ENCODE measurements around the gene NYAP1.
"Not testable (repeated sequence)": the region's sequence is repeated elsewhere in the genome, so short reads cannot be mapped to it uniquely, and the experiment has no call there.

NYAP1 gene

DNA sequence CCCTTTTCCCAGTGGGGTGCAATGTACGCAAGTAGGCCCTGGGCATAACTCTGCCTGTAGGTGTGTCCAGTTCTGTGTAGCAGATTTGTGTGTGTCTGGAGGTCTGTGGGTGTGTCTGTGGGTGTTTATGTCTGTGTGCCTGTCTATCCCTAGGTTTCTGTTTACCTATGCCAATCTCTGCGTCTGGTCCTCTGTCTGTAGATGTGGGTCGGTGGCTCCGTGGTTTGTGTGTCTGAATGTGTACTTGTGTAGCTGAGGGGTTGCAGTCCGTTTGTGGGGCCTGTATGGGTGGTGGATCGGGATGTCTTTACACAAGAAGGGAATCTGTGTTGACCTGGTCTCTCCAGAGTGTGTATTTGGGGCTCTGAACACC lies 932 bp downstream of the NYAP1 start:
- no peak for DNase-seq

DNA sequence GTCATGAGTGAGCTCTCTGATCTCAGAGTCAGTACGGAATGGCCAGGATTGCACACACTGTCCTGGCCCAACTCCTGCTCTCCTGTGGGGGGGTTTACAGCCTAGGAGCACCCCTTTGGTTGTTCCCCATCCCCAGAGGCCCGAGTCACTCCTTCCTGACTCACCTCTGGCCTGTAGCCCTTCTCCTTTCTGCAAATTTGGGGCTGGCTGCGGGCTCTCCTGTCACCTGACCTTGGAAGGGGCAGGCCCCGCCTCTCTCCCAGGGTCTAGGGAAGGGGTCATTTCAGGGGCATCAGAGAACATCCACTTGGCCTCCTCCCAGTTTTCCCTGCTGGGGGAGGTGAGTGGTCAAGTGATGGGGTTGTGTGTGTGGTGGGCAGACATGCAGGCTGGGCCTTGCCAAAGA lies 1.7 kb downstream of the NYAP1 start:
- no peak for DNase-seq

DNA sequence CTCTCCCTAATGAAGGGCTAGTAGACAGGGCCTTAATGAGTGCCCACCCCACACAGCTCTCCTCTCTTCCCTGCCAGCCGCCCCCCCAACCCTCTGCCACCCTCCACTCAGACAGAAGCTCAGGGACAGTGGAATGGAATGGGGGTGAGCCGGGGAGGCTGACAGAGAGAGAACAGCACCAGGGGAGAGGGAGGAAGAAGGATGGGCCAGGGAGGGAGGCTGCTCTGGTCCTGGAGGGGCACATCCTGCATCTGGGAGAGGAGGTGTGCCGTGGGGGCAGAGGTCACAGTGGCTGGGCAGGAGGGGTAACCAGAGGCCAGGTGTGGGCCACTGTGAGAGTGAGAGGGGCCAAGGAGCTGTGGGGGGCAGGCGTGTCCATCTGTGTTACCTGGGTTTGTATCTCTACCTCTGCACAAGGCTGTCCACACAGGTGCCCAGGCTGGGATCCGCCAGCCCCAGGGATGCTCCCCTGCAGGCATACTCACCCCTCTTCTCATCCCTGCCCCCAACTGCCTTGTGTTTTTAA lies 2.4 kb downstream of the NYAP1 start:
- no peak for DNase-seq

DNA sequence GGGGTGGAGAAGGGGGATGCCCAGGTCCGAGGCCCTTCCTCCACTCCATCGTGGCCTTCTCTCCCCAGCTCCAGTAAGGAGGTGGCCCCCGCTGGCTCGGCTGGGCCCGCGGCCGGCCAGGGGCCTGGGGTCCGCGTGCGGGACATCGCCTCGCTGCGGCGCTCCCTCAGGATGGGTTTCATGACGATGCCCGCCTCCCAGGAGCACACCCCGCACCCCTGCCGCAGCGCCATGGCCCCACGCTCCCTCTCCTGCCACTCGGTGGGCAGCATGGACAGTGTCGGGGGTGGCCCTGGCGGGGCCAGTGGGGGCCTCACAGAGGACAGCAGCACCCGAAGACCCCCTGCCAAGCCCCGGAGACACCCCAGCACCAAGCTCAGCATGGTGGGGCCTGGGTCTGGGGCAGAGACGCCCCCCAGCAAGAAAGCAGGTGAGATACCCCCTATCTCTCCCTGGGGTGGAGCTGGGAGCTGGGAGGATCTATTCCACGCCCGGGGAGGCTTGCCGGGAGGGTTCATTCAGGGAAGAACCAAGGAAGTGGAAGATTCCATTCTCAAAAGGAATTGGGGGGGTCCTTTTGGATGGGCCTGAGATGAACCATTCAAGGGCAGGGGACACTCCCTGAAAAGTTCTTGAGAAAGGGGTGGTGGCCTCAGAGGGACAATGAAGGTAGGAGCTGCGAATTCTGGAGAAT lies 3.2 kb downstream of the NYAP1 start:
- no peak for DNase-seq

DNA sequence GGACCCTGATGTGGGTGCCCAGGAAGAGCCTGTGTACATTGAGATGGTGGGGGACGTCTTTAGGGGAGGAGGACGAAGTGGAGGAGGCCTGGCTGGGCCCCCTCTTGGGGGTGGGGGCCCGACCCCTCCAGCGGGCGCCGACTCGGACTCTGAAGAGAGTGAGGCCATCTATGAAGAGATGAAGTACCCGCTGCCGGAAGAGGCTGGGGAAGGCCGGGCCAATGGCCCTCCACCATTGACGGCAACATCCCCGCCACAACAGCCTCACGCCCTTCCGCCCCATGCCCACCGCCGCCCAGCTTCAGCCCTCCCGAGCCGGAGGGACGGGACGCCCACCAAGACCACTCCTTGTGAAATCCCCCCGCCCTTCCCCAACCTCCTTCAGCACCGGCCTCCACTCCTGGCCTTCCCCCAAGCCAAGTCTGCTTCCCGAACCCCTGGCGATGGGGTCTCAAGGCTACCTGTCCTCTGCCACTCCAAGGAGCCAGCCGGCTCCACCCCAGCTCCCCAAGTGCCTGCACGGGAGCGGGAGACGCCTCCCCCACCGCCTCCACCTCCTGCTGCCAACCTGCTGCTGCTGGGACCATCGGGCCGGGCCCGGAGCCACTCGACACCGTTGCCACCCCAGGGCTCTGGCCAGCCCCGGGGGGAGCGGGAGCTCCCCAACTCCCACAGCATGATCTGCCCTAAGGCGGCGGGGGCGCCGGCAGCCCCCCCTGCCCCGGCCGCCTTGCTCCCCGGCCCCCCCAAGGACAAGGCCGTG lies 4.8 kb downstream of the NYAP1 start:
- no peak for DNase-seq

DNA sequence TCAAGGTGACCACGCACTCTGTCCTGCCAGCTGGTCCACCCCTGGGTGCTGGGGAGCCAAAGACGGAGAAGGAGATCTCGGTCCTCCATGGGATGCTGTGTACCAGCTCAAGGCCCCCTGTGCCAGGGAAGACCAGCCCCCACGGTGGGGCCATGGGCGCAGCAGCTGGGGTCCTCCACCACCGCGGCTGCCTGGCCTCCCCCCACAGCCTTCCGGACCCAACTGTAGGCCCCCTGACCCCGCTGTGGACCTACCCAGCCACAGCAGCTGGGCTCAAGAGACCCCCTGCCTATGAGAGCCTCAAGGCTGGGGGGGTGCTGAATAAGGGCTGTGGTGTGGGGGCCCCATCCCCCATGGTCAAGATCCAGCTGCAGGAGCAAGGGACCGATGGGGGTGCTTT lies 5.4 kb downstream of the NYAP1 start:
- DNase-seq, result no peak

DNA sequence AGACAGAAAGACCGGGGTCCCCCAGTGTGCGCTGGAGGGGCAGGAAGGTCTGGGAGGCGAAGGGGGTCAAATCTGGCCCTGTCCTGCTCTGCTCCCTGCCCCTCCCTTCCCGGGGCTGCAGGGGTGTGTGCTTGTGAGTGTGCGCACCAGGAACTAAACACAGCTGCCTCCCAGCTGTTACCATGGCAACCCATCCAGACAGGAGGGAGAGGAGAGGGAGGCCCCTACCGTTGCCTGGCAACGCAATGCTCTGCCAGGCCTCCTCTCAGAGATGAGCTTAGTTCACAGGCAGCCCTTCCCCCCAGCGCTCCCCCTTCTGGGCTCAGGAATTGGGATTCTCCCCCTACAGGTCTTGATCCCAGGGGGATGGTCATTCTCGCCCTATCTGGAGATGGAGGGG lies 6.1 kb downstream of the NYAP1 start:
- peak; percentile 90 for DNase-seq

DNA sequence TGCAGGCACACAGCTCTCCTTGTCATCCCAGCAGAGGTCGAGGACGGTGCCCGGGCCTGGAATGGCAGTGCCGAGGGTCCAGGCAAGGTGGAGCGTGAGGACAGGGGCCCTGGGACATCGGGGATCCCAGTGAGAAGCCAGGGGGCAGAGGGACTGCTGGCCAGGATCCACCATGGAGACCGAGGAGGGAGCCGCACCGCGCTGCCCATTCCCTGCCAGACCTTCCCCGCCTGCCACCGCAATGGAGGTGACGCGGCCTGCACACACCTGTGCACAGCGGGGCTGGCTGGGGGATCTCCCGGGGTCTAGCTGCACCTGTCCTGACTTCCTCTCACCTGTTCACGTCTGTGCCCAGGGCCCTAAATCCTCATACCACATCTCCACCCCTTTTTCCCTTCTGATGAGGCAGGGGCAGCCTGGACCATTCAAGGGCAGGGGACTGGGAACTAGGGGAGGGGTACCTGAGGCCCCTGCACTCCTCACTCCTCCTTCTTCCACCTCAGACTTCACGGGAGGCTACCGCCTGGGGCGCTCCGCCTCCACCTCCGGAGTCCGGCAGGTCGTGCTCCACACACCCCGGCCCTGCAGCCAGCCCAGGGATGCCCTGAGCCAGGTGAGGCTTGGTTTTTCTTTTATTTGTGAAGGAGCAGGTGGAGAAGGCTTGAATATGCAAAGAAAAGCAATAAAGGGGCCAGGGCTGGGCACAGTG lies 6.9 kb downstream of the NYAP1 start:
- DNase-seq, result no peak

DNA sequence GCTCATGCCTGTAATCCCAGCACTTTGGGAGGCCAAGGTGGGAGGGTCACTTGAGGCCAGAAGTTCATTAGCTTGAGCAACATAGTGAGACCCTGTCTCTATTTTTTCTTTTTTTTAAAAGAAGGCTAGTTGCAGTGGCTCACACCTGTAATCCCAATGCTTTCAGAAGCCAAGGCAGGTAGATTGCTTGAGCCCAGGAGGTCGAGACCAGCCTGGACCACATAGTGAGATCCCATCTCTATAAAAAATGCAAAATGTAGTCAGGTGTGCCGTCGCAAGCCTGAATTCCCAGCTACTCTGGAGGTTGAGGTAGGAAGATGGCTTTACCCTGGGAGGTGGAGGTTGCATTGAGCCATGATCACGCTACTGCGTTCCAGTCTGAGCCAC lies 7.5 kb downstream of the NYAP1 start:
- no peak for DNase-seq

DNA sequence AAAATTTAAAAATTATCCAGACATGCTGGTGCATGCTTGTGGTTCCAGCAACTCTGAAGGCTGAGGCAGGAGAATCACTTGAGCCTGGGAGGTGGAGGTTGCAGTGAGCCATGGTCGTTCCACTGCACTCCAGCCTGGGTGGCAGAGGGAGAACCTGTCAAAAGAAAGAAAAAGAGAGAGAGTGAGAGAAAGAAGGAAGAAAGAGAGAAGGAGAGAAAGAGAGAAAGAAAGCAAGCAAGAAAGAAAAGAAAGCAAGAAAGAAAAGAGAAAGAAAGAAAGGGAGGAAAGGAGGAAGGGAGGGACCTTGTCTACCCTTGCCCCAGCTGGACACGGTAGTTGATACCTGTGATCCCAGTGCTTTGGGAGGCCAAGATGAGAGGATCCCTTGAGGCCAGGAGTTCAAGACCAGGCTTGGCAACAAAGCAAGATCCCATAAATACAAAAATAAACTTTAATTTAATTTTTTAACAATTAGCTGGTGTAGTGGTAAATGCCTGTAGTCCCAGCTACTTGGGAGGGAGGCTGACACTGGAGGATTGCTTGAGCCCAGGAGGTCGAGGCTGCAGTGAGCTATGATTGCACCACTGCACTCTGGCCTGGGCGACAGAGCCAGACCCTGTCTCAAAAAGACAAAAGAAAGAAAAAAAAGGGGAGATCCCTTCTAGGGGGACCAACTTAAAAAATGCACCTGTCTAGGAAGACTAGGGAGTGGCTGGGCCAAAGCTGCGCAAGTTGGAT lies 9.2 kb downstream of the NYAP1 start:
- DNase-seq, result no peak

DNA sequence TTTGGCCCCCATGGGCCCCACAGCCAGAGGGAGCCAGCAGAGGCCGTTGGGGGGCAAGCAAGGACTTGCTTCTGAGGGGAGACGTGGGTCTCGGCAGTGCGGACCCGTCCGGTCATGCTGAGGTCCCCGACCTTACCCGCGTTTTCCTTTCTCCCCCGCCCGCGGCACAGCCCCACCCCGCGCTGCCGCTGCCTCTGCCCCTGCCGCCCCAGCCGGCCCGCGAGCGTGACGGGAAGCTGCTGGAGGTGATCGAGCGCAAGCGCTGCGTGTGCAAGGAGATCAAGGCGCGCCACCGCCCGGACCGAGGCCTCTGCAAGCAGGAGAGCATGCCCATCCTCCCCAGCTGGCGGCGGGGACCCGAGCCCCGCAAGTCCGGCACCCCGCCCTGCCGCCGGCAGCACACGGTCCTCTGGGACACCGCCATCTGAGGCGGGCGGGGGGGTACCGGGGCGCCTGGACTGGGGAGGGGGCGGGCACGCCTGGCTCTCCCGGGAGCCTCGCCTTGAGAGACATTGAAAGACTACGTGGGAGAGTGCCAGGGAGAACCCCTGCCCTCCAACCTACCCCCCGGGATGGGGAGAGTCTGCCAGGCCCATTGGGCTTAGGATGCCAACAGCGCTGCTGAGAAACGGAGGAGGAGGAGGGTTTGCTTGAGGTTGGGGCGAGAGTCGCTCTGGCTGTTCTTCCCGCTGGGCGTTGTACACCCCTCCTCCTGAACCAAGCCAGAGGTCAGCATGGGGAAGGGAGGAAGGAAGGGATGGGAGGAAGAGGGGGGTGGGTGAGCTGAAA lies 9.9 kb downstream of the NYAP1 start:
- no peak for DNase-seq

DNA sequence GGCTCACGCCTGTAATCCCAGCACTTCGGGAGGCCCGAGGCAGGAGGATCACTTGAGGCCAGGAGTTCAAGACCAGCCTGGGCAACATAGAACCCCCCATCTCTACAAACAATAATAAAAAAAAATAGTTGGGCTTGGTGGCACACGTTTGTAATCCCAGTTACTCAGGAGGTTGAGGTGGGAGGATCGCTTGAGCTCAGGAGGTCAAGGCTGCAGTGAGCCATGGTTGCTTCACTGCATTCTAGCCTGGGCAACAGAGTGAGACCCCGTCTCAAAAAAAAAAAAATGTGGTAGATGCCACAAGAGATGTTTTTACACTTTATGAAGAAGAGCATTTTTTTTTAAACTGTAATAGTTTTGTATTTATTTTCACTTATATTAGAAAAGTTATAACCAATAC lies 12.8 kb downstream of the NYAP1 start:
- DNase-seq, result no peak

DNA sequence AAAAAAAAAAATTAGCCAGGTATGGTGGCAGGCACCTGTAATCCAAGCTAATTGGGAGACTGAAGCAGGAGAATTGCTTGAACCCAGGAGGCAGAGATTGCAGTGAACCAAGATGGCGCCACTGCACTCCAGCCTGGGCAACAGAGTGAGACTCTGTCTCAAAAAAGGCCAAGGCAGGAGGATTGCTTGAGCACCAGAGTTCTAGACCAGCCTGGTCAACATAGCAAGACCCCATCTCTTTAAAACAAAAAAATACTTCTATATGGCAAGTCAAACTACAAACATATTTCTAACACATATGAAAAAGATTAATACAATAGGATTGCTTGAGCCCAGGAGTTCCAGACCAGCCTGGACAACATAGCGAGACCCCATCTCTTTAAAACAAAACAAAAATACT lies 17.0 kb downstream of the NYAP1 start:
- DNase-seq, result not testable (repeated sequence)

DNA sequence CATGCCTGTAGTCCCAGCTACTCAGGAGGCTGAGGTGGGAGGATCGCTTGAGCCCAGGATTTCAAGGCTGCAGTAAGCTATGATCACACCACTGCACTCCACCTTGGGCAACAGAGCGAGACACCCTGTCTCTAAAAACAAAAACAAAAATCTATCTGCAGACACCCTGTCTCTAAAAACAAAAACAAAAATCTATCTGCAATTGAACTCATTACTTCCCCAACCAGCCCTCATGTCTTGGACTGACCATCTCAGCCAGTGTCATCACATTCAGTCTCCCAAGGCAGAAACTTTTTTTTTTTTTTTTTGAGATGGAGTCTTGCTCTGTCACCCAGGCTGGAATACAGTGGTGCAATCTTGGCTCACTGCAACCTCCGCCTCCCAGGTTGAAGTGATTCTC lies 20.3 kb downstream of the NYAP1 start:
- DNase-seq, result not testable (repeated sequence)

DNA sequence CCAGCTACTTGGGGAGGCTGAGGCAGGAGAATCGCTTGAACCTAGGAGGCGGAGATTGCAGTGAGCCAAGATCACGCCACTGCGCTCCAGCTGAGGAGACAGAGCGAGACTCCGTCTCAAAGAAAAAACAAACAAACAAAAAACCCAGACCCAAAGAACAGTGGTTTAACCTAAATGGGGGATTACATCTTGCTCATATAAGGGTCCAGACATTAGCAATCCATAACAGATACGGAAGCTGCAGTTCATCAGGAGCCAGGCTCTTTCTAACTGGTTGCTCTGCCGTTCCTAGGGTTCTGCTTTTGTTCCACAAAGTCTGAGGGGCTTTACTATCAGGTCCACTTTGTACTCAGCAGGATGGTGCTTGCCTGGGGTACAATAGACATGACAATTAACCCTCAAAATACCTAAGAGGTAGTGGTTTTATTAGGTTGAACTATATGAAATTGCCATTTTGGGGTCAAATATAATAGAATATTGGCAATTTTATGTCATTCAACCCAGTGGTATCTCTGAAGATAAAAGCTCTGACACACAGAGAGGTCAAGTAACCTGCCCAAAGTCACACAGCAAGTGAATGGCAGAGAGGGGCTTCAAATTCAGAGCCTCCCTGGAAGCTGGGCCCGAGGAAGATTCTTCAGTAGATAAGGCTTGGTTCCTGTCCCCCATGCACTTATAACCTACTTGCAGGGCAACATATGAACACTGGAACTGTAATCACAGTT lies 21.3 kb downstream of the NYAP1 start:
- no peak for DNase-seq

DNA sequence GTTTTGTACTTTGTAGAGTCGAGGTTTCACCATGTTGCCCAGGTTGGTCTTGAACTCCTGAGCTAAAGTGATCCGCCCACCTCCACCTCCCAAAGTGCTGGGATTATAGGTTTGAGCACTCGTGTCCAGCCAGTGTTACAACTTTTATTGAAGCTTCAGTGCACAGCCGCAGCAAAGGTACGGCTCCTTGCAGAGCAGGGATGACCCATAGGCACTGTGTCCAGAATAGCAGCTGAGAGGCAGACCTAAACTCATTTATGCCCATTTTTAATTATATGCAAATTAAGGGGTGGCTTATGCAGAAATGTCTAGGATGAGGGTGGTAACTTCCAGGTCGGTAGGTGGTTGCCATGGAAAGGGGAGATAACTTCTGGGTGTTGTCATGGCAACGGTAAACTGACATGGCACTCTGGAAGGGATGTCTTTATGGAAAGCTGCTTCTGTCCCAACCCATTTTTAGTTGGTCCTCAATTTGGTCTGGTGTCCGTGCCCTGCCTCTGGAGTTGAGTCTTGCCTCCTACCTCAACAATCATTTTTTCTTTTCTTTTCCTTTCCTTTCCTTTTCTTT lies 22.7 kb downstream of the NYAP1 start:
- DNase-seq, result no peak

DNA sequence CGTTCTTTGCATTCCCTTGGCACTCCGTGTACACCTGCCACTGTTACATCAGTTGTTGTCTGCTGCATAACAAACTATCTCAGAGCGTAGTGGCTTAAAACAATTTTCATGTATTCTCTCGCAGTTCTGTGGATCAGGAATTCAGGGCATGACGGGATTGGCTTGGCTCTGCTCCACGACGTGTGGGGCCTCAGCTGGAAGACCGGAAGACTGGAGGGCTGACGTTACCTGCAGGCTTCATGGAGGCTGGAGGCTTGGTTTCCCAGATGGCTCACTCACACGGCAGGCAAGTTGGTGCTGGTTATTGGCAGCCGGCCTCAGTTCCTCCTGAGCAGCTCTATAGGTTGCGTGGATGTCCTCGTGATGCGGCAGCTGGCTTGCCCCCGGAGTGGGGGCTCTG lies 25.5 kb downstream of the NYAP1 start:
- DNase-seq, result peak; percentile 58

DNA sequence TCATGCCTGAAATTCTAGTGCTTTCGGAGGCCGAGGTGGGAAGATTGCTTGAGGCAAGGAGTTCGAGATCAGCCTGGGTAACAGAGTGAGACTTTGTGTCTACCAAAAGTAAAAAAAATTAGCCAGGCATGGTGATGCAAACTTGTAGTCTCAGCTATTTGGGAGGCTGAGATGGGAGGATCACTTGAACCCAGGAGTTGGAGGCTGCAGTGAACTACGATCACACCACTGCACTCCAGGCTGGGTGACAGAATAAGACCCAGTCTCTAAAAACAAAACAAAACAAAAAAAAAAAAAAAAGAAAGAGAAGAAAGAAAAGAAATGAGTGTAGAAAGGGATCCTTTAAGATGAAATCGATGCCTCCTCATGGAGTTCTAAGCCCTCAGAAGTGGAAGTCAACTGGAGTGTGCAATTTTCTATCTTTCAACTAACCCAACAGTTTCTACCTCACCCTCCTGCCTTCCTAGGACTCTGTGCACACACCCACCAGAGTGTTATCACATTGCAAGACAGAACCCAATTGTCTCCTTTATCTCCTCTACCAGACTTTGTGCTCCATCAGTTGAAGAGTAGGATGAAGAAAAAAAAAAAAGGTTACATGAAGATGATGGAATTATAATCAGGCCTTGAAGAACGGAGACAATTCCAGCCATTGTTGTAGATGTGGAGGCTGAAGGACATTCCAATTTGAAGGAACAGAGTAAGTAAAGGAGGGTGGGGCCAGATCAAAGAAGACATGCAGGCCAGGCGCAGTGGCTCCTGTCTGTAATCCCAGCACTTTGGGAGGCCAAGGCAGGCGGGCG lies 26.9 kb downstream of the NYAP1 start:
- no peak for DNase-seq

DNA sequence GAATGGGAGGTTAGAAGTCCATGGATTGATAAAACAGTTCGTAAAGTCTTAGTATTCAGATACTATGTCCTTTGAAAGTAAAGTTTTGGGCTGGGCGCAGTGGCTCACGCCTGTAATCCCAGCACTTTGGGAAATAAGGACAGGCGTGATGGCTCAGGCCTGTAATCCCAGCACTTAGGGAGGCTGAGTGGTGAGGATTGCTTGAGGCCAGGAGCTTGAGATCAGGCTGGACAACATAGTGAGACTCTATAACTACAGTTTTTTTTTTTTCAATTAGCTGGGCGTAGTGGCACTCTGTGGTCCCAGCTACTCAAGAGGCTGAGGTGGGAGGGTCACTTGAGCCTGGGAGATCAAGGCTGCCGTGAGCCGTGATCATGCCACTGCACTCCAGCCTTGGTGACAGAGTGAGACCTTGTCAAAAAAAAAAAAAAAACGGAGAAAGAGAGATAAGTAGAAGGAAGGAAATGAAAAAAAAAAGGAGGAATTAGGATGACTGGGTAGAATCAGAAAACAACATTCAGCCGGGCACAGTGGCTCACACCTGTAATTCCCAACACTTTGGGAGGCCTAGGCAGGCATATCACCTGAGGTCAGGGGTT lies 29.6 kb downstream of the NYAP1 start:
- no peak for DNase-seq

DNA sequence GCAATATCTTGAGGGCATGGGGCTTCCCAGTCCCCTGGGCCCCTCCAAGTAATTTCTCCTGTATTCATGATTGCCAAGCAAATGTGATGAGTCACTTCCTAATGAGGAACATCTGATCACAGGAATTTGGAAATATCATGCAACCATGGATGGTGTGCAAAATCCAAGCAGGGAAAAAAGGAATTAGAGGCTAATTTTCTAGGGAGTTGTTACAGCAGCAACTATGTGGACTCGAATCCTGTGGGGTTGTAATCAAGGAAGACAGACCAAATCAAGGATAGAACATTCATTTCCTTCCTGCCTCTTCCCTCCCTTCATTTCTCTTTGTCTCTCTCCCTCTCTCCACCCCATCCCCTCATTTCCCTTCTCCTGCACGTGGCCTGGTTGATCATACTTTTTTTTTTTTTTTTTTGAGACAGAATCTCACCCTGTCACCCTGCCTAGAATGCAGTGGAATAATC lies 31.4 kb downstream of the NYAP1 start:
- DNase-seq, result no peak

Data from SHP77 treated with DMSO at 0.1 percent for 48 hours (cell line).